Measurements from ENCODE around the gene BBS12.

GRCh38 chr4:122788935-122789334 lies 56.4 kb downstream of the BBS12 start:
- no peak for TF ChIP-seq CTCF (IDR thresholded peaks at IDR 0.05)
- no peak for TF ChIP-seq POLR2A (IDR thresholded peaks at IDR 0.05)

Measured in heart left ventricle (tissue), 13 donors.